HuH-7 (cell line): ENCODE measurements around the gene LIG1.
A peak's percentile ranks its signal among the peaks of the same experiment; 100 is the strongest.
"Not testable (repeated sequence)": the region's sequence is repeated elsewhere in the genome, so short reads cannot be mapped to it uniquely, and the experiment has no call there.

Experiments used
- DNase-seq: peaks from one replicate; pipeline ENCODE4 v3.0.0; 2011; ENCODE audit warnings: low spot score

The LIG1 gene

GRCh38 chr19:48121066-48121465, 49.1 kb downstream of the LIG1 start:
- no peak for DNase-seq

GRCh38 chr19:48120505-48120904, 49.6 kb downstream of the LIG1 start:
- no peak for DNase-seq

GRCh38 chr19:48118131-48118517, 52.0 kb downstream of the LIG1 start:
- DNase-seq: no peak

- no peak for DNase-seq
These were observed 52.5 kb downstream of the LIG1 start for GRCh38 chr19:48117515-48118130.

GRCh38 chr19:48113190-48113917, 56.8 kb downstream of the LIG1 start:
- DNase-seq: no peak

GRCh38 chr19:48111280-48111679, 58.9 kb downstream of the LIG1 start:
- DNase-seq: peak; percentile 57

GRCh38 chr19:48110350-48110966, 59.7 kb downstream of the LIG1 start, which contains the start of gene PLA2G4C:
PLA2G4C (minus strand) TSS chr19:48110817; CDS start chr19:48106529, 4,288 bp downstream.
- DNase-seq: peak; percentile 99

- DNase-seq: no peak
These were observed 61.0 kb downstream of the LIG1 start for GRCh38 chr19:48108997-48109782.

- DNase-seq: no peak
These were observed 66.2 kb downstream of the LIG1 start for GRCh38 chr19:48103922-48104321.

- peak; percentile 78 for DNase-seq
These were observed 67.0 kb downstream of the LIG1 start for GRCh38 chr19:48102870-48103751.

- no peak for DNase-seq
These were observed 74.5 kb downstream of the LIG1 start for GRCh38 chr19:48095612-48096175.

GRCh38 chr19:48094855-48095203, 75.3 kb downstream of the LIG1 start:
- DNase-seq: no peak

GRCh38 chr19:48094129-48094854, 75.9 kb downstream of the LIG1 start:
- no peak for DNase-seq

- DNase-seq: not testable (repeated sequence)
These were observed 78.9 kb downstream of the LIG1 start for GRCh38 chr19:48091111-48091718.

- no peak for DNase-seq
These were observed 79.8 kb downstream of the LIG1 start for GRCh38 chr19:48090281-48090802.

- DNase-seq: not testable (repeated sequence)
These were observed 81.2 kb downstream of the LIG1 start for GRCh38 chr19:48088991-48089390.

GRCh38 chr19:48085904-48086864, 84.0 kb downstream of the LIG1 start:
- peak; percentile 26 for DNase-seq

GRCh38 chr19:48085076-48085475, 85.1 kb downstream of the LIG1 start:
- DNase-seq: no peak

GRCh38 chr19:48081106-48081505, 89.0 kb downstream of the LIG1 start:
- no peak for DNase-seq
